H9 (cell line): ENCODE data around the gene EEF2KMT. TPM values are rescaled to one million over a fixed set of nuclear protein-coding genes. Genes with fewer than 3 reads are reported as not detected.
A peak's percentile ranks its signal among the peaks of the same experiment; 100 is the strongest.
"Not testable (repeated sequence)": the region's sequence is repeated elsewhere in the genome, so short reads cannot be mapped to it uniquely, and the experiment has no call there.

Source experiments
- DNase-seq: peaks from one replicate; pipeline ENCODE4 v3.0.0-alpha.2; 2017
- H2AFZ ChIP-seq: one replicate; pipeline ENCODE4 v1.6.1; 2013; ENCODE audit warnings: mild to moderate bottlenecking, low read length, control low read depth, moderate library complexity
- H2AK5ac ChIP-seq: 2 replicates; pipeline ENCODE4 v1.6.1; 2013; ENCODE audit warnings: low read length, control low read depth, mixed read lengths; ENCODE audit not compliant: insufficient read length
- H2BK120ac ChIP-seq: one replicate; pipeline ENCODE4 v1.6.1; 2013; ENCODE audit warnings: low read depth, mild to moderate bottlenecking, low read length, control low read depth, inconsistent platforms; ENCODE audit not compliant: poor library complexity, severe bottlenecking
- H2BK12ac ChIP-seq: 2 replicates; pipeline ENCODE4 v1.6.1; 2013; ENCODE audit warnings: low read length, control low read depth, mixed read lengths, low read depth; ENCODE audit not compliant: insufficient read length
- H2BK15ac ChIP-seq: 2 replicates; pipeline ENCODE4 v1.6.1; 2013; ENCODE audit warnings: low read depth, low read length, control low read depth
- H2BK20ac ChIP-seq: one replicate; pipeline ENCODE4 v1.6.1; 2013; ENCODE audit warnings: low read depth, mild to moderate bottlenecking, low read length, control low read depth, inconsistent platforms; ENCODE audit not compliant: poor library complexity, severe bottlenecking
- H2BK5ac ChIP-seq: 2 replicates; pipeline ENCODE4 v1.6.1; 2013; ENCODE audit warnings: low read length, control low read depth, mixed read lengths; ENCODE audit not compliant: insufficient read length
- H3K14ac ChIP-seq: 2 replicates; pipeline ENCODE4 v1.6.1; 2013; ENCODE audit warnings: low read length, control low read depth; ENCODE audit not compliant: insufficient read depth
- H3K18ac ChIP-seq: 2 replicates; pipeline ENCODE4 v1.6.1; 2013; ENCODE audit warnings: low read depth, mild to moderate bottlenecking, mixed read lengths, low read length, control low read depth; ENCODE audit not compliant: insufficient read length
- H3K23ac ChIP-seq: 2 replicates; pipeline ENCODE4 v1.6.1; 2013; ENCODE audit warnings: low read length, control low read depth, mixed read lengths, low read depth; ENCODE audit not compliant: insufficient read length
- H3K23me2 ChIP-seq: 2 replicates; pipeline ENCODE4 v1.6.1; 2013; ENCODE audit warnings: low read depth, mild to moderate bottlenecking, mixed read lengths, low read length, control low read depth; ENCODE audit not compliant: insufficient read length, poor library complexity, severe bottlenecking
- H3K27ac ChIP-seq: 2 replicates; pipeline ENCODE4 v1.5.1; 2013; ENCODE audit warnings: low read length, control low read depth, mixed read lengths, low read depth; ENCODE audit not compliant: insufficient read length
- H3K27me3 ChIP-seq: 2 replicates; pipeline ENCODE4 v1.6.1; 2013; ENCODE audit warnings: low read length, control low read depth, inconsistent platforms; ENCODE audit not compliant: insufficient read depth
- H3K4ac ChIP-seq: 2 replicates; pipeline ENCODE4 v1.6.1; 2013; ENCODE audit warnings: low read depth, mild to moderate bottlenecking, control low read depth, inconsistent platforms, low read length, moderate library complexity
- H3K4me1 ChIP-seq: 2 replicates; pipeline ENCODE4 v1.6.1; 2013; ENCODE audit warnings: low read length, control low read depth, inconsistent platforms; ENCODE audit not compliant: insufficient read depth
- H3K4me2 ChIP-seq: 2 replicates; pipeline ENCODE4 v1.6.1; 2013; ENCODE audit warnings: low read length, control low read depth, mixed read lengths; ENCODE audit not compliant: insufficient read length, insufficient read depth
- H3K56ac ChIP-seq: 2 replicates; pipeline ENCODE4 v1.6.1; 2013; ENCODE audit warnings: low read depth, mild to moderate bottlenecking, mixed read lengths, low read length, control low read depth; ENCODE audit not compliant: insufficient read length
- H3K79me1 ChIP-seq: 2 replicates; pipeline ENCODE4 v1.6.1; 2013; ENCODE audit warnings: low read depth, mild to moderate bottlenecking, moderate library complexity, low read length, control low read depth, inconsistent platforms; ENCODE audit not compliant: insufficient read depth, poor library complexity, severe bottlenecking
- H3K79me2 ChIP-seq: 2 replicates; pipeline ENCODE4 v1.6.1; 2013; ENCODE audit warnings: low read length, control low read depth, inconsistent platforms; ENCODE audit not compliant: insufficient read depth
- H3K9ac ChIP-seq: 2 replicates; pipeline ENCODE4 v1.6.1; 2013; ENCODE audit warnings: low read length, control low read depth, mixed read lengths; ENCODE audit not compliant: insufficient read length; ENCODE audit errors: extremely low read depth
- H3K9me3 ChIP-seq: one replicate; pipeline ENCODE4 v1.6.1; 2013; ENCODE audit warnings: low read depth, low read length, inconsistent platforms; ENCODE audit not compliant: control insufficient read depth
- H3T11ph ChIP-seq: one replicate; pipeline ENCODE4 v1.6.1; 2013; ENCODE audit warnings: mild to moderate bottlenecking, low read length, control low read depth, inconsistent platforms
- H4K20me1 ChIP-seq: one replicate; pipeline ENCODE4 v1.6.1; 2013; ENCODE audit not compliant: control insufficient read depth, insufficient read length, insufficient read depth
- H4K5ac ChIP-seq: 2 replicates; pipeline ENCODE4 v1.6.1; 2013; ENCODE audit warnings: low read depth, mild to moderate bottlenecking, mixed read lengths, low read length, control low read depth; ENCODE audit not compliant: insufficient read length
- H4K8ac ChIP-seq: replicated peaks from 2 replicates; pipeline ENCODE4 v1.6.1; 2013; ENCODE audit warnings: low read length, control low read depth, mixed read lengths, low read depth; ENCODE audit not compliant: insufficient read length
- H4K91ac ChIP-seq: 2 replicates; pipeline ENCODE4 v1.6.1; 2013; ENCODE audit warnings: low read depth, mild to moderate bottlenecking, moderate library complexity, mixed read lengths, low read length, control low read depth; ENCODE audit not compliant: insufficient read length
- H3K27ac Mint-ChIP-seq, 3 experiments: 2 replicates in 2 of 3; 3 replicates in 1 of 3; pipeline ENCODE4 v1.8.0; 2020 to 2021; ENCODE audit warnings: mixed read lengths in 3 of 3, mild to moderate bottlenecking in 1 of 3, moderate library complexity in 1 of 3
- H3K27me3 Mint-ChIP-seq: 2 replicates; pipeline ENCODE4 v1.8.0; 2021; ENCODE audit warnings: low read depth, mild to moderate bottlenecking, moderate library complexity, mixed read lengths
- H3K36me3 Mint-ChIP-seq, 3 experiments: 2 replicates in 2 of 3; 3 replicates in 1 of 3; pipeline ENCODE4 v1.8.0; 2020 to 2021; ENCODE audit warnings: low read depth in 3 of 3, mixed read lengths in 3 of 3; ENCODE audit not compliant: insufficient read depth in 1 of 3
- H3K4me1 Mint-ChIP-seq, 2 experiments: 2 replicates each; pipeline ENCODE4 v1.8.0; 2020; ENCODE audit warnings: mixed read lengths in 2 of 2
- H3K4me3 Mint-ChIP-seq, 2 experiments: 2 replicates in 1 of 2; 3 replicates in 1 of 2; pipeline ENCODE4 v1.8.0; 2020 to 2021; ENCODE audit warnings: mild to moderate bottlenecking in 2 of 2, mixed read lengths in 2 of 2, moderate library complexity in 1 of 2
- H3K9me3 Mint-ChIP-seq, 2 experiments: 2 replicates in 1 of 2; 3 replicates in 1 of 2; pipeline ENCODE4 v1.8.0; 2020; ENCODE audit warnings: mild to moderate bottlenecking in 2 of 2, mixed read lengths in 2 of 2, moderate library complexity in 1 of 2
- WGBS: extraction: QIAGEN DNeasy Blood & Tissue Kit; methylation state at CpG from one replicate; pipeline ENCODE4 v1.1.7; 2013; ENCODE audit warnings: missing lambda C conversion rate, low lambda C conversion rate, mixed read lengths; ENCODE audit not compliant: insufficient read length; ENCODE audit errors: extremely low coverage; 5-methylcytosine and 5-hydroxymethylcytosine counted together
- long read RNA-seq: library from polyadenylated mRNA; unstranded; transcript quantifications from one replicate; pipeline ENCODE4 v2.0.0, GENCODE V29; 2020
- total RNA-seq: library from RNA; stranded (reverse); gene quantifications from 2 replicates; pipeline ENCODE4 v1.2.1, GENCODE V29; 2021

EEF2KMT gene
- total RNA-seq: 16.4 and 18.1 TPM in 2 replicates
- long read RNA-seq, transcript EEF2KMT-207 (8 exons, 1,282 nt): minor isoform, 8 of 165 reads
- long read RNA-seq, transcript EEF2KMT-202 (7 exons, 2,268 nt): minor isoform, 16 of 165 reads
- long read RNA-seq, transcript EEF2KMT-201 (8 exons, 2,390 nt): major isoform, 52 of 165 reads
- long read RNA-seq, partial matches to known transcripts: 4 of 165 reads
- long read RNA-seq, other reads (novel, unspliced or antisense): 83 of 165 reads

- not testable (repeated sequence) for H3K23ac ChIP-seq, H2BK20ac ChIP-seq, H4K20me1 ChIP-seq, H2BK12ac ChIP-seq, H3K27me3 Mint-ChIP-seq, H2AK5ac ChIP-seq, H3K23me2 ChIP-seq, H2BK5ac ChIP-seq, H4K91ac ChIP-seq, H3K4ac ChIP-seq, H3K79me1 ChIP-seq, H3K9me3 Mint-ChIP-seq, H4K8ac ChIP-seq, H2BK15ac ChIP-seq, H3K56ac ChIP-seq, H2AFZ ChIP-seq, H3K4me1 ChIP-seq, H3K9me3 ChIP-seq, H4K5ac ChIP-seq, H3T11ph ChIP-seq, H3K79me2 ChIP-seq, H3K14ac ChIP-seq, H3K27me3 ChIP-seq, H3K27ac ChIP-seq, H2BK120ac ChIP-seq
- peaks cover 16 to 31% of the 10 kb centered on the region in 2 experiments for H3K4me1 Mint-ChIP-seq
- H3K4me3 Mint-ChIP-seq: peak within 1 kb of the TSS; percentile 88 to 93
- peak within 1 kb of the TSS; percentile 58 for H3K18ac ChIP-seq
- peak; percentile 99 for DNase-seq
- peak within 1 kb of the TSS; percentile 32 for H3K9ac ChIP-seq
- H3K4me2 ChIP-seq: peak within 1 kb of the TSS; percentile 68
- H3K36me3 Mint-ChIP-seq: peaks cover 6 to 13% (median 7%) of the 10 kb centered on the region in 3 experiments; a peak in 5 of 7 replicates
- H3K27ac Mint-ChIP-seq: peak within 1 kb of the TSS; percentile 96 to 99 (median 98); a peak in 6 of 7 replicates
- WGBS: no CpG with 5 or more reads among the region's 67 CpGs
Measured at GRCh38 chr16:5097470-5098220, at the start of gene EEF2KMT. Gene EEF2KMT, minus strand, starts transcription at chr16:5097795. Its CDS starts 56 bp downstream, at chr16:5097739.

- not testable (repeated sequence) for H3K27ac Mint-ChIP-seq
Measured at GRCh38 chr16:5144621-5144956, 47.0 kb upstream of the EEF2KMT start.

More at GRCh38 chr16:5144621-5144956, 47.0 kb upstream of the EEF2KMT start:
- H3K56ac ChIP-seq, H4K5ac ChIP-seq, H3K27me3 ChIP-seq, H3K79me1 ChIP-seq, H3K4me1 ChIP-seq, H2BK5ac ChIP-seq, H4K20me1 ChIP-seq, H3K27ac ChIP-seq, H3K23ac ChIP-seq, H2AFZ ChIP-seq, H2BK15ac ChIP-seq, H3K79me2 ChIP-seq, H2AK5ac ChIP-seq, H3K9ac ChIP-seq, H3K36me3 Mint-ChIP-seq, H4K91ac ChIP-seq, H2BK20ac ChIP-seq, H3K4me2 ChIP-seq, H3K23me2 ChIP-seq, H3K27me3 Mint-ChIP-seq, H3K4me3 Mint-ChIP-seq, H2BK12ac ChIP-seq, DNase-seq, H3K4ac ChIP-seq, H3K9me3 ChIP-seq, H3T11ph ChIP-seq, H3K9me3 Mint-ChIP-seq, H3K18ac ChIP-seq, H2BK120ac ChIP-seq, H3K14ac ChIP-seq, H4K8ac ChIP-seq: not testable (repeated sequence)
- peaks cover 11 to 13% of the 10 kb centered on the region in 2 experiments for H3K4me1 Mint-ChIP-seq
- WGBS: no CpG with 5 or more reads among the region's 1 CpG
